GM21423 (cell line): ENCODE results near the gene GON7.
"Not testable (repeated sequence)": the region's sequence is repeated elsewhere in the genome, so short reads cannot be mapped to it uniquely, and the experiment has no call there.

ENCODE experiments used
- ATAC-seq: cut with Tn5 transposase; IDR thresholded peaks from one replicate; pipeline ENCODE4 v1.9.1; 2021; ENCODE audit warnings: mild to moderate bottlenecking, moderate library complexity; ENCODE audit not compliant: unreplicated experiment

The GON7 gene

DNA sequence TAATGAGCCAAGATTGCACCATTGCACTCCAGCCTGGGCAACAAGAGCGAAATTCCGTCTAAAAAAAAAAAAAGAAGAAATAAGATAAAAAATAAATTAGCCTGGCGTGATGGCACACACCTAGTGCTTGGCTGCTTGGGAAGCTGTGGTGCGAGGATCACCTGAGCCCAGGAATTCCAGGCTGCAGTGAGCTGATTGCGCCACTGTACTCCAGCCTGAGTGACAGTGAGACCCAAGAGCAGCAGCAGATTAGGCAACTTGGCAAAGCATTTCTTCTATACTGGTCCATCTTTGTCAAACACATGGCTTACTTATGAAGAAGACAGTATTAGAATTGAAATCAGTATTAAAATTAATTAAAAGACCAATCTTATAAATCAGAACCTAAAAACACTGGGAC lies 6.3 kb downstream of the GON7 start:
- ATAC-seq: no peak

DNA sequence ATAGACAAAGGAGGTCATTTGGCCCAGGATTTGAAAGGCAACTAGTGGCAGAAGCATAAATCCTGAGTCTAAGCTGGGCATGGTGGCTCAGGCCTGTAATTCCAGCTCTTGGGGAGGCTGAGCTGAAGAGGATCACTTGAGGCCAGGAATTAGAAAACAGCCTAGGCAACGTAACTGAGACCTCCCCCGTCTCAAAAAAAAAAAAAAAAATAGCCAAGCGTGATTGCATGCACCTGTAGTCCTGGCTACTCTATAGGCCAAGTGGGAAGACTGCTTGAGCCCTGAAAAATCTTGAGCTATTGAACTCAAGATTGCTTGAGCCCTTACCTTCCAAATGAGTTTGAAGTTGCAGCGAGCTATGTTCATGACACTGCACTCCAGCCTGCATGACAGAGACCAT lies 7.8 kb downstream of the GON7 start:
- ATAC-seq: no peak

DNA sequence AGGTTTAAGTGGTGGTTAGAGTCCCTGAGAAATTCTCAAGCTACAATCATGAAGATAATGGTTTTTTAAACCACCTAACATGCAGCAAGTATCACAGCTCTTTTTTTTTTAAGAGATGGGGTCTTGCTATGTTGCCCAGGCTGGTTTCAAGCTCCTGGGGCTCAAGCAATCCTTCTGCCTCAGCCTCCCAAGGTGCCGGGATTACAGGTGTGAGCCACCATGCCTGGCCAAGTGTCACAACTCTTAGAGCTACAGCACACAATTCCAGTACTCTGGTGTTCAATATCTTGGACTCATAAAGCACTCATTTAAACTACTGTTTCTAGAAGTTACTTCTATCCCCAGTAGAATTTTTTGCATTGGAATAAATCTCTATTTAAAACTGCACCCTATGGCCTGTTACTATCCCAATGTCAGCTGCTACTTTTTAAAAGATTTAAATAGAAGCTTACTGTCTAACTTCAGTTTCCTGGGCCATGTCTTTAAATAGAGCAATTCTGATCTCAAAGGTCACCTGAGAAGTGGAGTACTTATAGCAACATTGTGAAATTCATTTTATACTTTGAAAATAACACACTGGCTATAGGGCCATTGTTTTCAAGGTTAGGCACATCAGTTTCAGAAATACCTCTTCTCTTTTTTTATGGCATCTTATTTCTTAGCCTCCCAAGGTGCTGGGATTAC lies 11.4 kb downstream of the GON7 start:
- no peak for ATAC-seq

DNA sequence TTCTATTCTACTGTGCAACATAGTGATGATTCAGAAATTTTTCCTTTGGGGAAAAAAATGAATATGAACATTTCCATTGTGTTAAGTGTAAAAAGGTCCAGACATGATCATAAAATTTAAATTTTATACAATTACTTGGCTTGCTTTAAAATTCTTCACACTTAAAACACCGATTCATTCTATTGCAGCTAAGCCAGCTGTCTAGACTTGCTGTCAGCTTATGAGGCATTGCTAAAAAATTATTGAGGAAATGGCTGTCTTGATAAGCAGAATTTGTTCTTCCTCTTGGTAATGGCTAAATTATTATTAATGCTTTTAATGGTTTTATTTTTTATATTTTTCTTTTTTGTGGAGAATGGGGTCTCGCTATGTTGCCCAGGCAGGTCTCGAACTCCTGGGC lies 19.9 kb downstream of the GON7 start:
- no peak for ATAC-seq

DNA sequence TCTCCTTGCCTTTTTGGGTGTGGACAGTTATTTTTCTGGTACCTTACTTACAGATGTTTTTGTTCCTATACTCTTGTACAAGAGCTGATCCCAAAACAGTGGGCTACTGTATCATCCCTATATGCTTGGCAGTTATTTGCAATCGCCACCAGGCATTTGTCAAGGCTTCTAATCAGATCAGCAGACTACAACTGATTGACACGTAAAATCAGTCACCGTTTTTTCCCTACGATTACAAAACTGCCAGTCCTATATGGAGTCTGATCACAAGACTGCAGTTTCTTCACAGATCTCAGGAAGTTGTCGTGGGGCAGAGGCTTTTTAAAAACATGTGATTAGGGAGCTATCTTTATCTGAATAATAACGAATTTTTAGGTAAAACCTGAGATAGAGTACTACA lies 20.4 kb downstream of the GON7 start:
- ATAC-seq: no peak

DNA sequence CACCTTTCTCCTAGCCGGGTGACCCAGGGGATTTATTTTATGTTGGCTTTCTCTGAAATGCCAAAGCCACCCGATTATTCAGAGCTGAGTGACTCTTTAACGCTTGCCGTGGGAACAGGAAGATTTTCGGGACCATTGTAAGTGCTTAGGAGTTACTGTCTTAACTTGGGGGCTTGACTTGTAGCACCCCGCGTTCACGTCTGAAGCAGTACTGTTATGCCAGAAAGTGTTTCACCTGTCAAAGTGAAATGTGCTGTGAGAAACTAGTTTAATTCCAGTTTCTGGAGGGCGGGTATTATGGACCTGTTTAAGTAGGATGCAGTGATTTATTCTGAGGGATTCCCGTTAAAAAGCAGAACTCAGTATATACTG lies 21.5 kb downstream of the GON7 start:
- peak; percentile 4 for ATAC-seq

DNA sequence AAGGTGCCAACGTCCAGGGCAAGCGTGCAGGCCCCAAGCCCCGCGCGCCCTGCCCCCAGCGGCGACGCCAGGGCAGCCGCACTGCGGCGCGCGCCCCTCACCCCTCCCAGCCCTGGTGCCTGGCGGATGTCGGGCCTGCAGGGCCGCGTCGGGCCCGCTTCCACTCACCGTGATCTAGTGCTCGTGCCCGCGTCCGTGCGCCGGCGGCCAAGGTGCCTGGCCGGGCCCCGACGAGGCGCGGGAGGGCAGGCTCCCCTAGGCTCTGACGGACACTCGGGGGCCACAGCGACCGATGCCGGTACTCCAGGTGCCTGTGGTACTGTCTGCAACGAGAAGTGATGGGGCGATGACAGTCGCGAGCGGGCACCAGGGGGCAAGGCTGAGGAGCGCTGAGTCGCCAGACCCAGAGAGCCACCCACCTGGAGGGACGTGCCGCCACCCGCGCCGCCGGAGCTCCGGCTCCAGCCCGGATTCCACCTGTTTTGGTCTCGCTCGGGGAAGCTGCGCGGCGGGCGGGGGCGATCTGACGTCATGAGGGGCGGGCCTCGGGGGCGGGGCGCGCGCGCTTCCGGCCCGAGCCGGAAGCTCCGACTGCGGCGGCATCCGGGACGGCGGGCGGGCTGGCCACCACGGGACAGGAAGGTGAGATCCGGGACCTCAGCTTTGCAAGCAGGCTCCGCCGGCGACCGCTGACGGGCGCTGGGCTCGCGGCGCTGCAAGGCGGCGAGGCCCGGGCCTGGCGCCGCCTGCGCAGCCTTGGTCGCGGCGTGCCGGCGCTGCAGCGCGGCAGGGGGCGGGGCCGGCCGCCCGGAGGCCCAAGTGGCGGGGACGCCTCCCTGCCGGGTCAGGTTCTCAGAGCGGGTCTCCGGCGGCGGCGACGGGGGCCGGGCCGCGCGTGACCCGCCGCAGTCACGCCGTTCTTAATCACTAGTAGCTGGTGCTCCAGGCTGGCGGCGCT lies 22.2 kb downstream of the GON7 start, which contains the start of the genes LYSET and MOAP1:
LYSET (plus strand) TSS at position 927 of the 958 bp plus-strand sequence. CDS start 89 bp downstream, outside the sequence.
MOAP1 (minus strand) TSS at position 507 of the 958 bp plus-strand sequence. CDS start 655 bp downstream, outside the sequence.
- peak; percentile 79 for ATAC-seq

DNA sequence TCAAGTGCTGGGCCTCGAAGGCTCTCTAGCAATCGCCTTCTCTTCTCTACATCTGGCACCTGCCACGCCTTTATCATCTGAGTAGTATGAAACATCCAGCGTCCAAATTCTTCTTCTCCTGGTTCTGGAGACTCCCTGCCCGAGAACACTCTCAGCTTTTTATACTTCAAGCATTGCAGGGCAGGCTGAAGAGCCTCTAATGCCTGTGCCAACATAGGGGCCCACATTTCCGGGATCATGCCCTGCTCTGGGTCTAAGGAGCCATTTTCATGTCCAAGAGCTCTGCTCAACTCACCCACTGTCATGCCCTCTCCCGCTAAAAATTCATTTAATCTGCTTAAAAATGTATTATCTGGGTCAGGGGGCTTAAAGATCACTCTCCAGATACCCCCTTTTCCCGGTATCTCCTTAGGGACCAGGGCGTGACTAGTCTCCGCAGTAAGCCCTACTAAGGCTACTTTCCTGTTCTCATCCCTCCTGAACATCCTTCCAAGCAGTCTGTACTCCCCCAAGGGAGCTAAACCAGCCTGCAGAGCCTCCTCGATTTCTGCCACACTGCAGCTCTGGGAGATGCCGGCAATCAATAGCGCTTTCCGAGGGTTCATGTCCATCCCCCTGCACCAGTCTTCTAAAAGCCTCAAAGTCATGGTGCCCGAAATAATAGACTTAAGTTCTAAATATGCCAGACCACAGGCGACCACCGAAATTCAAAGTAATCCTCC lies 23.1 kb downstream of the GON7 start:
- no peak for ATAC-seq

DNA sequence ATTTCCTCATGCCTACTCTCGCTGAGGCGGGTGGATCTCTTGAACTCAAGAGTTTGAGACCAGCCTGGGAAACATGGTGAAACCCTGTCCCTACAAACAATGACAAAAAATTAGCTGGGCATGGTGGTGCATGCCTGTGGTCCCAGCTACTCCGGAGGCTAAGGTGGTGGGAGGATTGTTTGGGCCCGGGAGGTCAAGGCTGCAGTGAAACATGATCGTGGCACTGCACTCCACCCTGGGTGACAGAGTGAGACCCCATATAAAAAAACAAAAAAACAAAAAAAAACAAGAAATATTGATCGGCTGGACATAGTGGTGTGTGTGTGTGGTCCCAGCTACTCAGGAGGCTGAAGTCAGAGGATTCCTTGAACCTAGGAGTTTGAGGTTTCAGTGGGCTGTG lies 31.4 kb downstream of the GON7 start:
- ATAC-seq: no peak

DNA sequence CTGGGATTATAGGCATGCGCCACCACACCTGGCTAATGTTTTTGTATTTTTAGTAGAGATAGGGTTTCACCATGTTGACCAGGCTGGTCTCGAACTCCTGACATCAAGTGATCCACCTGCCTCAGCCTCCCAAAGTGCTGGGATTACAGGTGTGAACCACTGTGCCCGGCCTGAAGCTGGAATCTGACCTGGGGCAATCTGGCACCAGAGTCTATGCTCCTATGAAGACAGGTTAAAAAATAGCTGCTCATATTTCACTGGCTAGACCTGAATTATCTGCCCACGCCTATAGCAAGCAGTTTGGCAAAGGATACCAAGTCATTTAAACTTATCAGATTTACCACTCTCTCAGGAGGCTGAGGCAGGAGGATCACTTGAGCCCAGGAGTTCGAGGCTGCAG lies 32.1 kb downstream of the GON7 start:
- not testable (repeated sequence) for ATAC-seq

DNA sequence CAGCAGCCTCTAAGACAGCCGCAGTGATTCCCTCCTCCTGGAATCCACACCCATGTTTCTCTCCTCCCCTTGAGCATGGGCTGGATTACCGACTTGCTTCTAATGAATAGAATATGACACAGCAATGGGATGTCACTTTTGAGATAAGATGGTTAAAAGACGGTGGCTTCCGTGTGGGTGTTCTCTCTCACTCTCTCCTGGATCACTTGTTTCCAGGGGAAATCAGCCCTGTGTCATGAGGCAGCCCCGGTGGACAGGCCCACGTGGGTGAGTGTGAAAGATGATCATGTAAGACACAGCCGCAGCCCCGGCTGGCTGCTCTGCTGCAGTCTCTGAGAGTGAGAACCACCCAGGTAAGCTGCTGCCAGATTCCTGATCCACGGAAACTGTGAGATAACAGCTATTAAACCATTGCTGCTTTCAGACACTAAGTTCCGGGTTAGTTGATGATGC lies 32.9 kb downstream of the GON7 start:
- ATAC-seq: no peak

DNA sequence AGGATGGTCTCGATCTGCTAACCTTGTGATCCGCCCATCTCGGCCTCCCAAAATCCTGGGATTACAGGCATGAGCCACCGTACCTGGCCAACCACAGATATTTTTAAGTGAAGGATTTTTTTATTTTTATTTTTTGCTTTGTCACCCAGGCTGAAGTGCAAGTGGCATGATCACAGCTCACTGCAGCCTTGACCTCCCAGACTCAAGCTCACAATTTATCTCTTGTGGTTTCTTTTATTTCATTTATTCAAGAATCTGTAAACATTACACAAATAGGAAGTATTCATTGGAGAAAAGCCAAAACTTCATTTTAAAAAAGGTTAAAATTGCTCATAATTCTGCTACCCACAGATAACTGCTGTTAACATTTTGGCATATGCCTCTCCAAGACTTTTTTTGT lies 35.5 kb downstream of the GON7 start:
- ATAC-seq: no peak

DNA sequence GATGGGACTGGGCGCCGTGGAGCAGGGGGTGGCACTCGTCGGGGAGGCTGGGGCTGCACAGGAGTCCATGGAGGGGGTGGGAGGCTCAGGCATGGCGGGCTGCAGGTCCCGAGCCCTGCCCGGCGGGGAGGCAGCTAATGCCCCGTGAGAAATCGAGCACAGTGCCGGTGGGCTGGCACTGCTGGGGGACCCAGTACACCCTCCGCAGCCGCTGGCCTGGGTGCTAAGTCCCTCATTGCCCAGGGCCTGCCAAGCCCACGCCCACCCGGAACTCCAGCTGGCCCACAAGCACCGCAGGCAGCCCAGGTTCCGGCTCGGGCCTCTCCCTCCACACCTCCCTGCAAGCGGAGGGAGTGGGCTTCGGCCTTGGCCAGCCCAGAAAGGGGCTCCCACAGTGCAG lies 36.7 kb downstream of the GON7 start:
- not testable (repeated sequence) for ATAC-seq

DNA sequence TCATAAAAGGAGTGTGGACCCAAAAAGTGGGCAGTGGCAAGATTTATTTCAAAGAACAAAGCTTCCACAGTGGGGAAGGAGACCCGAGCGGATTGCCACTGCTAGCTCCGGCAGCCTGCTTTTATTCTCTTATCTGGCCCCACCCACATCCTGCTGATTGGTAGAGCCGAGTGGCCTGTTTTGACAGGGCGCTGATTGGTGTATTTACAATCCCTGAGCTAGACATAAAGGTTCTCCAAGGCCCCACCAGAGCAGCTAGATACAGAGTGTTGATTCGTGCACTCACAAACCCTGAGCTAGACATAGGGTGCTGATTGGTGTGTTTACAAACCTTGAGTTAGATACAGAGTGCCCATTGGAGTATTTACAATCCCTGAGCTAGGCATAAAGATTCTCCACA lies 37.2 kb downstream of the GON7 start:
- not testable (repeated sequence) for ATAC-seq

DNA sequence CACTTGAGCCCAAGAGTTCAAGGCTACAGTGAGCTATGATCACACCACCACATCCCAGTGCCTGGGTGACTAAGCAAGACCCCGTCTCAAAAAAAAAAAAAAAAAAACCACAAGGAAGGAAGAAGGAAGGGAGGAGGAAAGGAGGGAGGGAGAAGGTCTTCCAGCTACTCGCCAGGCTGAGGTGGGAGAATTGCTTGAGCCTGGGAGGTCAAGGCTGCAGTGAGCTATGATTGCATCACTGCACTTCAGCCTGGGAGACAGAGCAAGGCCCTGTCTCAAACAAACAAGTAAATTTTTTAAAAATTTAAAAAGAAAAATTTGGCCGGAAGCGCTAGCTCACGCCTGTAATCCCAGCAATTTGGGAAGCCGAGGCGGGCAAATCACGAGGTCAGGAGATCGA lies 38.3 kb downstream of the GON7 start:
- not testable (repeated sequence) for ATAC-seq

DNA sequence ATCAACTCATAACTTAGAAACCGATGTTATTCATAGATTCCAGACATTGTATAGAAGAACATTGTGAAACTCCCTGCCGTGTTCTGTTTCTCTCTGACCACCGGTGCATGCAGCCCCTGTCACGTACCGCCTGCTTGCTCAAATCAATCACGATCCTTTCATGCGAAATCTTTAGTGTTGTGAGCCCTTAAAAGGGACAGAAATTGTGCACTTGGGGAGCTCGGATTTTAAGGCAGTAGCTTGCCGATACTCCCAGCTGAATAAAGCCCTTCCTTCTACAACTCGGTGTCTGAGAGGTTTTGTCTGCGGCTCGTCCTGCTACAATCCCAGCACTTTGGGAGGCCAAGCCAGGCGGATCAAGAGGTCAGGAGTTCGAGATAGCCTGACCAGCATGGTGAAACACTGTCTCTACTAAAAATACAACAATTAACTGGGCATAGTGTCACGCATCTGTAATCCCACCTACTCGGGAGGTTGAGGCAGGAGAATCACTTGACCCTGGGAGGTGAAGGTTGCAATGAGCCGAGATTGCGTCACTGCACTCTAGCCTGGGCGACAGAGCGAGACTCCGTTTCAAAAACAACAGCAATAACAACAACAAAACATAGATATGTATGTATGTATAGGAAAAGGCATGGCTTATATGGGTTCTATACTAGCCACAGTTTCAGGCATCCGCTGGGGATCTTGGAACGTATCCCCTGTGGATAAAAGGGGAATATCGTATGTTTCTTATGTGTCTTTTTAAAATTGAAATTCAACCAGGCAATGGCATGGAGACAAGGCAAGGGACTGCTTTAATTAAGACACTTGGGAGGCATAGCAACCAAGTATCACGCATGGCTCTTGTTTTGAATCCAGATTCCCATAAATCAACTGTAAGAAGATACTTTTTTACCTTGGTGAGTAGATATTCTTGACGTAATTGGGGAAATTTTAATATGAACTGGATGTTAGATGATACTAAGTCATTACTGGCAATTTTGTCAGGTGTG lies 41.3 kb downstream of the GON7 start:
- ATAC-seq: not testable (repeated sequence)

DNA sequence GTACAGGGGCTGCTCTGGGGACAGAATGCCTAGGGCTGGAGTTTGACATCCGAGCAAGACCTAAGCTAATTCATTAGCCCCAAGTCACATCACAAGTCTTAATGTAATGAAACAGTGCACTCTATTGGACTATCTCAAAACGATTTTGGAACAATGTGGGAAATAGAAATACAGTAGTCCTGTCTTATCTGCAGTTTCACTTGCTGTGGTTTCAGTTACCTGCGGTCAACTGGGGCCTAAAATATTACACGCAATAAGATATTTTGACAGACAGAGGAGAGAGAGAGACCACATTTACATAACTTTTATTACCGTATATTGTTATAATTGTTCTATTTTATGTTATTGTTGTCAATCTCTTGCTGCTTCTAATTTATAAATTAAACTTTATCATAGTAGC lies 43.3 kb downstream of the GON7 start:
- ATAC-seq: no peak

DNA sequence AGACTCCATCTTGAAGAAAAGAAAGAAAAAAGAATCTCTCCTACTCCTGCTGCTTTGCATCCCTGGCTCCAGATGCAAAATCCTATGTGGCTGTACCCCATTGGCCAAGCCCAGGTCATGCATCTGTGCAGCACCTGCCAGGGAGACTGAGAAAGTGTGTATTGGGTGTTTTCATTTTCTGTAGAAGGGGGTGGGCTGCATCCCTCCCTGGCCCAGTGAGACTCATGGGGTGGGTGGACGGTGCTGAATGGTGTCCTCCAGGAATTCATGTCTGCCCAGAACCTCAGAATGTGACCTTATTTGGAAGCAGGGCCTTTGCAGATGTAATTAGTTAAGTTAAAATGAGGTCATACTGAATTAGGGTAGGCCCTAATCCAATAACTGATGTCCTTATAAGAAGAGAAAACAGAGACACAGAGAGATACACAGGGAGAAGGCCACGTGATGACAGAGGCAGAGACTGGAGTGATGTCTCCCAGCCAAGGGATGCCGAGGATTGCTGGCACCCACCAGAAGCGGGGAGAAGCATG lies 45.4 kb downstream of the GON7 start:
- no peak for ATAC-seq

DNA sequence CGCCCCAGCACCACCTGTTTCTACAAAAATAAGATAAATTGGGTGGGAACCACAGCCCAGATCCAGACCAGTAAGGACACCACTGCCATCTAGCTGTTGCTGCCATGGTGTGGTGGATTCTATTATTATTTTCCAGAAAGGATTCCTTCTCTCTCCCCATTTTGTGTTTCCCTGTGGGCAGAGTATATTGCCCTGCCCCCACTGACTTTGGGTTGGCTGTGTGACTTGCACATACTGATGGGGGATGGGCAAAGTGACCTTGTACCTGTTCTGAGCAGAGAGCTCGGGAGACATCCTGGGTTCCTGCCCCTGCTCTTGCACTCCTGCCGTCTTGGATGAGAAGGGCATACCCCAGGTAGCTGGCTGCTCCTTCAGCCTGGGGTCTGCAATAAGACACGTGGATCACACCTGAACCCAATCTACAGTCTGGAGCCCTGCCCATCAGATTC lies 46.5 kb downstream of the GON7 start:
- no peak for ATAC-seq
